Keratinocyte (primary cell): ENCODE measurements around the gene GPNMB. TPM values are rescaled to one million over a fixed set of nuclear protein-coding genes. Genes with fewer than 3 reads are reported as not detected.

Experiments
- DNase-seq: peaks from one replicate; pipeline ENCODE4 v3.0.0-alpha.2; 2011; ENCODE audit warnings: low read depth, missing footprints, low spot score
- FAIRE-seq: peaks from 2 replicates; lab custom pipeline; 2011; peaks lifted over from hg19 to GRCh38; lab: Jason Lieb, UNC
- H2AFZ ChIP-seq: 2 replicates; pipeline ENCODE4 v1.6.0; 2012; ENCODE audit warnings: low read length, control low read depth, inconsistent platforms; ENCODE audit not compliant: control insufficient read depth
- H3K27ac ChIP-seq: 2 replicates; pipeline ENCODE4 v1.5.1; 2011; ENCODE audit warnings: low read length; ENCODE audit not compliant: control insufficient read depth, insufficient read depth
- H3K27me3 ChIP-seq: 3 replicates; pipeline ENCODE4 v1.6.0; 2011; ENCODE audit warnings: low read length; ENCODE audit not compliant: control insufficient read depth, insufficient read depth; ENCODE audit errors: extremely low read depth
- H3K36me3 ChIP-seq, 2 experiments: 2 replicates in 1 of 2; 3 replicates in 1 of 2; pipeline ENCODE4 v1.5.1; 2011; ENCODE audit warnings: low read length in 2 of 2, mild to moderate bottlenecking in 1 of 2; ENCODE audit not compliant: control insufficient read depth in 2 of 2, insufficient read depth in 2 of 2; ENCODE audit errors: extremely low read depth in 1 of 2
- H3K4me1 ChIP-seq: 3 replicates; pipeline ENCODE4 v1.5.1; 2011; ENCODE audit warnings: low read length; ENCODE audit not compliant: control insufficient read depth, insufficient read depth; ENCODE audit errors: extremely low read depth
- H3K4me2 ChIP-seq: 3 replicates; pipeline ENCODE4 v1.6.0; 2011; ENCODE audit warnings: low read depth, low read length; ENCODE audit not compliant: control insufficient read depth, insufficient read depth; ENCODE audit errors: extremely low read depth
- H3K4me3 ChIP-seq, 3 experiments: fragments of 200-600 bp in 1 of 3; sonication (generic) in 1 of 3; 2 replicates in 2 of 3; 3 replicates in 1 of 3; pipeline ENCODE4 v1.5.1; 2011 to 2016; ENCODE audit warnings: low read length in 3 of 3, mild to moderate bottlenecking in 3 of 3, control low read depth in 2 of 3, inconsistent platforms in 1 of 3, low read depth in 1 of 3, mixed read lengths in 1 of 3, mixed run types in 1 of 3, moderate library complexity in 1 of 3; ENCODE audit not compliant: control insufficient read depth in 2 of 3, insufficient read depth in 2 of 3; ENCODE audit errors: extremely low read depth in 1 of 3
- H3K79me2 ChIP-seq: 2 replicates; pipeline ENCODE4 v1.6.0; 2012; ENCODE audit warnings: low read length; ENCODE audit not compliant: control insufficient read depth, insufficient read depth
- H3K9ac ChIP-seq: 3 replicates; pipeline ENCODE4 v1.6.0; 2011; ENCODE audit warnings: low read length; ENCODE audit not compliant: control insufficient read depth, insufficient read depth; ENCODE audit errors: extremely low read depth
- H3K9me1 ChIP-seq: 3 replicates; pipeline ENCODE4 v1.6.0; 2011; ENCODE audit warnings: low read length; ENCODE audit not compliant: control insufficient read depth, insufficient read depth; ENCODE audit errors: extremely low read depth
- H3K9me3 ChIP-seq: 2 replicates; pipeline ENCODE4 v1.5.1; 2012; ENCODE audit warnings: low read depth, low read length; ENCODE audit not compliant: control insufficient read depth
- H4K20me1 ChIP-seq: 3 replicates; pipeline ENCODE4 v1.6.0; 2011; ENCODE audit warnings: low read length; ENCODE audit not compliant: control insufficient read depth, insufficient read depth; ENCODE audit errors: extremely low read depth
- EZH2 ChIP-seq: IDR thresholded peaks from one replicate; pipeline ENCODE4 v1.6.1; 2012; ENCODE audit warnings: inconsistent platforms, mild to moderate bottlenecking, low read length, moderate library complexity
- dilution Hi-C: fragments of 300-500 bp; cut with MboI; formaldehyde crosslinking; loops from one replicate; pipeline ENCODE4 v1.7.0; 2020; ENCODE audit warnings: low sequenced_read_pairs; ENCODE audit not compliant: extremely low pct_ligation_motif_present
- polyA plus RNA-seq, 5 experiments: library from polyadenylated mRNA; depleted of rRNA in 3 of 5; stranded (reverse) in 3 of 5; stranded (forward) in 1 of 5; unstranded in 1 of 5; fragments of >200 nt; gene quantifications; 1 replicate in 1 of 5; 2 replicates in 3 of 5; 3 replicates in 1 of 5; pipeline versions ENCODE4 v1.2.1 to v1.2.3, GENCODE V29; 2011 to 2012; ENCODE audit warnings: missing spikeins in 2 of 5, low read depth in 1 of 5, low replicate concordance in 1 of 5
- TF ChIP-seq, protein P1 (sequence below), 3 experiments: IDR thresholded peaks in 1 of 3; conservative IDR thresholded peaks in 1 of 3; optimal IDR thresholded peaks in 1 of 3; 2 replicates in 2 of 3; 3 replicates in 1 of 3; pipeline versions ENCODE3 to v1.5.1; 2011; ENCODE audit warnings: low read length in 3 of 3, mild to moderate bottlenecking in 3 of 3, moderate library complexity in 2 of 3, control low read depth in 1 of 3, inconsistent platforms in 1 of 3; ENCODE audit not compliant: insufficient read depth in 2 of 3; ENCODE audit errors: extremely low read depth in 1 of 3

The GPNMB gene
- polyA plus RNA-seq, 1 donor (not counting 4 experiments of a cell fraction or from before 2014, with no cell fraction given) = 142 TPM

DNA sequence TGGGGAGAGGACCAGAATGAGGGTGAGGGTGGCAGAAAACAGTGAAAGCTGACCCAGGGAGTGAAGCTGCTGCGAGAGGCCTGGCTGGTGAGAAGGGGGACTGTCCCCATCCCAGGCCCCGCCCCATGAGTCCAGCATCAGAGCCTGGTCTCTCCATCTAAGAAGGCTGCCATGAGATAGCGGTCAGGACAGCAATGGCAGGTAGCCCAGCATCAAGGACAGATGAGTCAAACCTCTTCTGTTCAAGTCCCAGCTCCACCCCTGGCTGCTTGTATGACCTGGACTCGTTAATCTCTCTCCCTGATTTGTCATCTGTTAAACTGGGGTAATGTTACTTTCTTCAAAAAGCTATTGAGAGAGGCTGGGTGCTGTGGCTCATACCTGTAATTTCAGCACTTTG lies 22.2 kb downstream of the GPNMB start:
- FAIRE-seq (no peak), DNase-seq (no peak)
- no peaks in the 10 kb centered on the region for H3K9me1 ChIP-seq
- H3K79me2 ChIP-seq = no peaks in the 10 kb centered on the region
- H3K27me3 ChIP-seq = no peaks in the 10 kb centered on the region
- H2AFZ ChIP-seq = no peak overlapping the region
- no peaks in the 10 kb centered on the region for H4K20me1 ChIP-seq
- no peak for TF ChIP-seq EZH2
- TF ChIP-seq, protein P1, sequence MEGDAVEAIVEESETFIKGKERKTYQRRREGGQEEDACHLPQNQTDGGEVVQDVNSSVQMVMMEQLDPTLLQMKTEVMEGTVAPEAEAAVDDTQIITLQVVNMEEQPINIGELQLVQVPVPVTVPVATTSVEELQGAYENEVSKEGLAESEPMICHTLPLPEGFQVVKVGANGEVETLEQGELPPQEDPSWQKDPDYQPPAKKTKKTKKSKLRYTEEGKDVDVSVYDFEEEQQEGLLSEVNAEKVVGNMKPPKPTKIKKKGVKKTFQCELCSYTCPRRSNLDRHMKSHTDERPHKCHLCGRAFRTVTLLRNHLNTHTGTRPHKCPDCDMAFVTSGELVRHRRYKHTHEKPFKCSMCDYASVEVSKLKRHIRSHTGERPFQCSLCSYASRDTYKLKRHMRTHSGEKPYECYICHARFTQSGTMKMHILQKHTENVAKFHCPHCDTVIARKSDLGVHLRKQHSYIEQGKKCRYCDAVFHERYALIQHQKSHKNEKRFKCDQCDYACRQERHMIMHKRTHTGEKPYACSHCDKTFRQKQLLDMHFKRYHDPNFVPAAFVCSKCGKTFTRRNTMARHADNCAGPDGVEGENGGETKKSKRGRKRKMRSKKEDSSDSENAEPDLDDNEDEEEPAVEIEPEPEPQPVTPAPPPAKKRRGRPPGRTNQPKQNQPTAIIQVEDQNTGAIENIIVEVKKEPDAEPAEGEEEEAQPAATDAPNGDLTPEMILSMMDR (optimal IDR thresholded peaks at IDR 0.05 in 1 of 3, IDR thresholded peaks at IDR 0.05 in 1 of 3, conservative IDR thresholded peaks at IDR 0.05 in 1 of 3; ENCODE audit: extremely low read depth in 1 of 3, insufficient read depth in 2 of 3, low read length in 3 of 3) = no peak
- no peak overlapping the region for H3K4me2 ChIP-seq
- dilution Hi-C loops = no loop called here
- no peak overlapping the region for H3K27ac ChIP-seq
- peaks cover 0 to 26% of the 10 kb centered on the region in 2 experiments for H3K36me3 ChIP-seq
- no peaks in the 10 kb centered on the region for H3K9me3 ChIP-seq
- H3K4me1 ChIP-seq = peaks cover 4% of the 10 kb centered on the region
- H3K4me3 ChIP-seq = no peak overlapping the region
- no peak overlapping the region for H3K9ac ChIP-seq

DNA sequence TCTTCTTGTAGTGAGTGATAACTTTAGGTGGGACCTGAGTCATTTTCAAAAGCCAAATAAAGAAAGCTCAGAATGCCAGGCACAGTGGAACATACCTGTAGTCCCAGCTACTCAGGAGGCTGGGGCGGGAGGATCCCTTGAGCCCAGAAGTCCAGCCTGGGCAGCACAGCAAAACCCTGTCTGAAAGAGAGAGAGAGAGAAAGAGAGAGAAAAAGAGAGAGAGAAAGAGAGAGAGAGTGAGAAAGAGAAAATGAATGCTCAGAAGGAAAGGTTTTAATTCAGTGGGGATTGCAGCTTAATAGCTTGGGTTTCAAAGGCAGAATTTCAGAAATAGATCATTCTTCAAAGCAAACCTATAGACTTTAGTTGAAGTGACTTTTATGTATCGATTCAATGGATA lies 25.7 kb downstream of the GPNMB start:
- Histone ChIP-seq H3K79me2 (no peaks in the 10 kb centered on the region), H3K27ac (no peak overlapping the region), H3K4me1 (peaks cover 4% of the 10 kb centered on the region), H3K36me3 (peaks cover 0 to 13% of the 10 kb centered on the region in 2 experiments), H3K9me3 (no peaks in the 10 kb centered on the region), H3K4me2 (no peak overlapping the region), H3K9me1 (no peaks in the 10 kb centered on the region), H3K9ac (no peak overlapping the region), H2AFZ (no peak overlapping the region), H3K4me3 (no peak overlapping the region), H4K20me1 (no peaks in the 10 kb centered on the region), H3K27me3 (no peaks in the 10 kb centered on the region)
- FAIRE-seq = no peak
- no peak for DNase-seq
- dilution Hi-C loops = no loop called here
- TF ChIP-seq, protein P1 (optimal IDR thresholded peaks at IDR 0.05 in 1 of 3, IDR thresholded peaks at IDR 0.05 in 1 of 3, conservative IDR thresholded peaks at IDR 0.05 in 1 of 3; ENCODE audit: extremely low read depth in 1 of 3, insufficient read depth in 2 of 3, low read length in 3 of 3) = no peak
- no peak for TF ChIP-seq EZH2
